Lower lobe of right lung (tissue), 2 donors: Measurements from ENCODE around the gene SSH2. TPM values are rescaled to one million over a fixed set of nuclear protein-coding genes. Genes with fewer than 3 reads are reported as not detected.

Source experiments
- ATAC-seq, 2 donors: fragments of 200-7000 bp; cut with Tn5 transposase; one replicate each; pipeline ENCODE4 v1.9.1; 2020 to 2022; ENCODE audit warnings: mild to moderate bottlenecking in 2 of 2, moderate library complexity in 2 of 2
- DNase-seq: peaks from one replicate; pipeline ENCODE4 v3.0.0-alpha.2; 2020
- H3K27ac ChIP-seq: fragments of 200-600 bp; one replicate; pipeline ENCODE4 v1.8.0; 2022
- H3K27me3 ChIP-seq: fragments of 200-600 bp; one replicate; pipeline ENCODE4 v1.8.0; 2022; ENCODE audit warnings: low read depth
- H3K36me3 ChIP-seq: fragments of 200-600 bp; one replicate; pipeline ENCODE4 v1.8.0; 2022; ENCODE audit warnings: mild to moderate bottlenecking
- H3K4me1 ChIP-seq: fragments of 200-600 bp; one replicate; pipeline ENCODE4 v1.8.0; 2022
- H3K4me3 ChIP-seq: fragments of 200-600 bp; one replicate; pipeline ENCODE4 v1.8.0; 2022; ENCODE audit warnings: mild to moderate bottlenecking
- H3K9me3 ChIP-seq: fragments of 200-600 bp; one replicate; pipeline ENCODE4 v1.8.0; 2022
- intact Hi-C: fragments of 100-400 bp; cut with DNase I; formaldehyde crosslinking; loops from one replicate; pipeline ENCODE4 v1.11.0; 2022
- total RNA-seq: library from RNA; stranded (reverse); fragmentation: NEBNext Ultra II Directional; extraction: Animal tissue kit (Norgen Biotek cat#: 25700); gene quantifications from one replicate; pipeline ENCODE4 v1.2.1, GENCODE V29; 2021
- TF ChIP-seq, protein P1 (sequence below): fragments of 200-600 bp; IDR thresholded peaks from one replicate; pipeline ENCODE4 v1.8.0; 2022; ENCODE audit warnings: antibody characterized with exemption, mild to moderate bottlenecking
- donor health status: DM: no; HTN: yes; CAD: no; lungs with severe emphysema.

SSH2 gene
- total RNA-seq, 1 donor from 2014 or later, result 105 TPM

DNA sequence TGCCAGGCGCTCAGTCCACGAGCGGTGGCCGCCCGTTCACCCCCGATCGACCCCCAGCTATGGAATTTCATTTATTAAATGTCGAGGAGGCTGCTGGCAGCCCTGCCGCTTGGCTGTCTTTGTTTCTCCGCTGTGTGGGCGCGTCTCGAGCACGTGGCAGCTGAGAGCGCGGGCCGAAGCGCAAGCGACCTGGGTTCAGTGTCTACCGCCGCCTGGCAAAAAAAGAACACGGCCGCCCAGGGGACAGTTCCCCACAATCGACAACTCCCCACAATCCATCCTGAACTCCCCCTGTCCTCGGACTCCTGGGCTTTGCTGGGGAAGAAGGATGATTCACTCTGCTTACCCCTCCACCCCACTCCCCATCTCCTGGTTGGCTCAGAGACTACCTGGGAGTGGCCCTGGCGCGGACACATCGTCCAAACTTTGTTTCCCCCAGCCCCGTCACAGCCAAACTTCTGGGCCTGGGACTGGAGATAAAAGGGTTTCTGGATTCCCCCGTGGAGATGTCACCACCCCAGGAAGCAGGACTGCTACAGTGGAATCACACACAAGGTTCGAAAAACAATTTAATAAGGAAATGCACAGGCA is 338.8 kb downstream of the SSH2 start:
- Histone ChIP-seq H3K9me3 (no peaks in the 10 kb centered on the region), H3K27me3 (no peaks in the 10 kb centered on the region), H3K27ac (peak overlapping the region; percentile 77), H3K4me1 (peaks cover 64% of the 10 kb centered on the region), H3K36me3 (no peaks in the 10 kb centered on the region), H3K4me3 (peak overlapping the region; percentile 63)
- peak in 1 of 2 donors; percentile 5 for ATAC-seq
- DNase-seq, result peak; percentile 62
- TF ChIP-seq, protein P1, sequence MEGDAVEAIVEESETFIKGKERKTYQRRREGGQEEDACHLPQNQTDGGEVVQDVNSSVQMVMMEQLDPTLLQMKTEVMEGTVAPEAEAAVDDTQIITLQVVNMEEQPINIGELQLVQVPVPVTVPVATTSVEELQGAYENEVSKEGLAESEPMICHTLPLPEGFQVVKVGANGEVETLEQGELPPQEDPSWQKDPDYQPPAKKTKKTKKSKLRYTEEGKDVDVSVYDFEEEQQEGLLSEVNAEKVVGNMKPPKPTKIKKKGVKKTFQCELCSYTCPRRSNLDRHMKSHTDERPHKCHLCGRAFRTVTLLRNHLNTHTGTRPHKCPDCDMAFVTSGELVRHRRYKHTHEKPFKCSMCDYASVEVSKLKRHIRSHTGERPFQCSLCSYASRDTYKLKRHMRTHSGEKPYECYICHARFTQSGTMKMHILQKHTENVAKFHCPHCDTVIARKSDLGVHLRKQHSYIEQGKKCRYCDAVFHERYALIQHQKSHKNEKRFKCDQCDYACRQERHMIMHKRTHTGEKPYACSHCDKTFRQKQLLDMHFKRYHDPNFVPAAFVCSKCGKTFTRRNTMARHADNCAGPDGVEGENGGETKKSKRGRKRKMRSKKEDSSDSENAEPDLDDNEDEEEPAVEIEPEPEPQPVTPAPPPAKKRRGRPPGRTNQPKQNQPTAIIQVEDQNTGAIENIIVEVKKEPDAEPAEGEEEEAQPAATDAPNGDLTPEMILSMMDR, result no peak
- intact Hi-C loops, result no loop called here

DNA sequence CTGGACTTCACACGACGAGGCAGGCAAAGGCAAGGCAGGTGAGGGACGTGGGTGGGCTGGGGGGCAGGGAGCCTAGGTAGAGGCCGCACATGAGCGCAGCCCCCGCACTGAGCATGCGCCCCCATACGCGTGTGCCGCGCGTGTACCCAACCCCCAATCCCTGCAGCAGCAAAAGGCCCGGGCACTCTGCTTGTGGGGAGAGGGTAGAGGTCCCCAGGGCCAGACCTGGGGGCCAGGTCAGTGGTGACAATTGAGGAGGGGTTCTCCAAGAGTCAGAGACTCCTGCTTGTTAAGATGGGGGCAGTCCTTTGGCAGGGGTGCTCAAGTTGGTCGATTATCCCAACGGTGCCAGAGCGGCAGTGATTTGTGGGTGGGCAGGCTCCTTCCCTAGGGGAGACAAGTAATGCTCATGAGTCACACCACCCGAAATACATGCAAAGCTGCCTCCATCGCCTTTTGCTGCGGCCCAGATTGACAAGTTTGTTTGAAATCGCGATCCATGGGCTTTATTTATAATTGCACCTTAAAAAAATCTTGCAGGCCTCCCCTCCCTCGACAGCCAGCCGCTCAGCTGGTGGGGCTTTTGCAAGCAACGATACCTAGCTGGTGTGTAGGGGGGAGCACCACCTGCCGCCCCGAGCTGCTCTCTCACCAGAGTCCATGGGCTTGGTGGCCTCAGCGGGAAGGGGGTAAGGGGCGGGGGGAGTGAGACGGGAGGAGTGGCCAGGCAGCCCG is 339.4 kb downstream of the SSH2 start:
- no peaks in the 10 kb centered on the region for H3K36me3 ChIP-seq
- H3K27me3 ChIP-seq, result no peaks in the 10 kb centered on the region
- peak overlapping the region; percentile 77 for H3K27ac ChIP-seq
- intact Hi-C loops, result no loop called here
- H3K9me3 ChIP-seq, result no peaks in the 10 kb centered on the region
- H3K4me3 ChIP-seq, result peak overlapping the region; percentile 63
- DNase-seq (no peak), ATAC-seq (no peak)
- H3K4me1 ChIP-seq, result peaks cover 71% of the 10 kb centered on the region
- TF ChIP-seq, protein P1, result no peak

GRCh38 chr17:29589524-29590410 is 340.3 kb downstream of the SSH2 start, which contains the start of gene GIT1:
Gene GIT1 (minus strand): TSS chr17:29589648. CDS start chr17:29589378, 270 bp downstream.
- peak; percentile 88 to 89 for ATAC-seq
- TF ChIP-seq, protein P1, result no peak
- Histone ChIP-seq H3K36me3 (no peaks in the 10 kb centered on the region), H3K4me1 (peaks cover 79% of the 10 kb centered on the region), H3K9me3 (no peaks in the 10 kb centered on the region), H3K4me3 (peak within 1 kb of the TSS; percentile 90), H3K27ac (peak within 1 kb of the TSS; percentile 84), H3K27me3 (no peaks in the 10 kb centered on the region)
- intact Hi-C loops, result no loop called here
- peak; percentile 90 for DNase-seq

DNA sequence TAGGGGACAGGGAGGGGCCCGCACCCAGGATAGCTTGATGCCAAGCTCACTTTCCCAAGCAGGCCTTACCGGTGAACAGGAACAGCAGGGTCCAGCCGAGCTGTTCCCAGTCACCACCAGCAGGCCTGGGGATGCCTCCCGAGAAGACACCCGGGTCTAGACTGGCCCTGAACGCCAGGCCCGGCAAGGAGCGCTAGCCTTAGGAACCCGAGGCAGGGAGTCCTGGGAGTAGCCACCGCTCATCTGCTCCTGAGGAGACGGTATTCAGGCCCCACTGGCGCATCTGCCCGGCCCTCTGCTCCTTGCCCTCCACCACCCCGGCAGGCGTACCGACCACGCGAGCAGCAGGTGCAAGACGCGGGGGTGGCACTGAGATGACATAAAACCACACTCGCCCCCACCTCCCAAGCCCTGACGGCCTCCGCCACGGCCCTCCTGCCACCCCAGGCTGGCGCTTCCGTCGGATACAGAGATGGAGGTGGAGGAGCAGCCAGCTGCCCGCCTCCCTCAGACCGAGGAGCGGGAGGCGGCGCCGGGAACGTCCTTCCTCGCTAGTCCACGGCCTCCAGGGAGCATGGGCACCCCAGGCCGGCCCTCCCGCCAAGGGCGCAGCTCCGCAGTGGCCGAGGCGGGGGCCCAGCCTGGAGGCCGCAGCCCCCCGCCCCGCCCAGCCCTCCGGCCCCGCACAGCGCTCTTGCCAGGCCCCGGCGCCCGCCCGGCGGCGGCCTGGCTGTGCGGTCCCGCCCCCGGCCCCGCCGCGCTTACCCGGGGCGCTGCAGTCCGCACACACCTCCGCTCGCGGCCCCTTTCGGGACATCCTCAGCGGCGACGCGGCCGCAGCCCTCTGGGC is 341.2 kb downstream of the SSH2 start:
- H3K4me3 ChIP-seq, result peak overlapping the region; percentile 90
- TF ChIP-seq, protein P1, result no peak
- peaks cover 84% of the 10 kb centered on the region for H3K4me1 ChIP-seq
- H3K9me3 ChIP-seq, result no peaks in the 10 kb centered on the region
- H3K27ac ChIP-seq, result peak overlapping the region; percentile 84
- intact Hi-C loops, result no loop called here
- no peaks in the 10 kb centered on the region for H3K27me3 ChIP-seq
- peak in 1 of 2 donors; percentile 0 for ATAC-seq
- DNase-seq, result peak; percentile 67
- H3K36me3 ChIP-seq, result no peaks in the 10 kb centered on the region
